Heart left ventricle (tissue), 16 donors: ENCODE data around the gene RPL3. TPM values are rescaled to one million over a fixed set of nuclear protein-coding genes. Genes with fewer than 3 reads are reported as not detected.
"Not testable (repeated sequence)": the region's sequence is repeated elsewhere in the genome, so short reads cannot be mapped to it uniquely, and the experiment has no call there.

Source experiments
- ATAC-seq, 4 donors: fragments of 200-7000 bp; cut with Tn5 transposase; one replicate each; pipeline ENCODE4 v1.9.1; 2020 to 2022; ENCODE audit warnings: moderate library complexity in 4 of 4, mild to moderate bottlenecking in 3 of 4, moderate number of reproducible peaks in 1 of 4
- DNase-seq, 5 donors: peaks; one replicate each; pipeline ENCODE4 v3.0.0-alpha.2; 2020
- H3K27ac ChIP-seq, 12 donors: fragments of 200-600 bp; sonication (generic) in 4 of 12; one replicate each; pipeline versions ENCODE4 v1.5.0 to v1.8.0; 2016 to 2022; ENCODE audit warnings: mild to moderate bottlenecking in 2 of 12
- H3K27me3 ChIP-seq, 9 donors: fragments of 200-600 bp; sonication (generic) in 2 of 9; one replicate each; pipeline versions ENCODE4 v1.5.1 to v1.8.0; 2016 to 2022; ENCODE audit warnings: mild to moderate bottlenecking in 3 of 9
- H3K36me3 ChIP-seq, 9 donors: fragments of 200-600 bp; sonication (generic) in 2 of 9; one replicate each; pipeline versions ENCODE4 v1.5.0 to v1.8.0; 2018 to 2022; ENCODE audit warnings: mild to moderate bottlenecking in 2 of 9
- H3K4me1 ChIP-seq, 12 donors: fragments of 200-600 bp; sonication (generic) in 4 of 12; one replicate each; pipeline versions ENCODE4 v1.5.0 to v1.8.0; 2016 to 2022; ENCODE audit warnings: mild to moderate bottlenecking in 3 of 12
- H3K4me3 ChIP-seq, 12 donors: fragments of 200-600 bp; sonication (generic) in 4 of 12; one replicate each; pipeline versions ENCODE4 v1.5.0 to v1.8.0; 2017 to 2022; ENCODE audit warnings: mild to moderate bottlenecking in 9 of 12, moderate library complexity in 4 of 12
- H3K9me3 ChIP-seq, 12 donors: fragments of 200-600 bp; sonication (generic) in 4 of 12; one replicate each; pipeline versions ENCODE4 v1.5.0 to v1.8.0; 2016 to 2022; ENCODE audit warnings: mild to moderate bottlenecking in 1 of 12
- CTCF ChIP-seq, 12 donors: fragments of 200-600 bp; sonication (generic) in 4 of 12; IDR thresholded peaks; one replicate each; pipeline versions ENCODE4 v1.5.0 to v1.8.0; 2018 to 2022; ENCODE audit warnings: antibody characterized with exemption in 12 of 12, mild to moderate bottlenecking in 5 of 12
- POLR2A ChIP-seq, 2 donors: fragments of 450-650 bp; IDR thresholded peaks; one replicate each; pipeline ENCODE4 v1.6.1; 2017; ENCODE audit warnings: antibody characterized with exemption in 2 of 2, mild to moderate bottlenecking in 2 of 2, moderate library complexity in 2 of 2
- WGBS, 4 donors: extraction: QIAGEN DNeasy Blood & Tissue Kit in 2 of 4; methylation state at CpG; one replicate each; pipeline versions ENCODE4 v1.1.5 to v1.1.7; 2013 to 2018; 5-methylcytosine and 5-hydroxymethylcytosine counted together
- intact Hi-C, 10 donors: fragments of 100-400 bp; cut with DNase I; formaldehyde crosslinking; loops; one replicate each; pipeline versions ENCODE4 v1.11.1 to v1.14.2; 2022
- polyA plus RNA-seq, 2 donors: library from polyadenylated mRNA; stranded (reverse); fragments of 200-250 nt; gene quantifications; one replicate each; pipeline ENCODE4 v1.2.3, GENCODE V29; 2013
- total RNA-seq, 9 donors: library from RNA; depleted of rRNA in 2 of 9; stranded (reverse); fragments of >200 nt in 2 of 9; fragmentation: NEBNext Ultra II Directional in 3 of 9; extraction: Animal tissue kit (Norgen Biotek cat#: 25700) in 3 of 9; gene quantifications; one replicate each; pipeline versions ENCODE4 v1.1.0 to v1.2.4, GENCODE V29; 2016 to 2023
- donor health status: ischemic (EF 13 %, LVEDD 7.1; RV severe dilation, severe dysfunction).
- donor health status: healthy with polysubstance abuse.
- donor health status: DM: no; HTN: yes; CAD: no.
- donor health status: DM: no; HTN: no; CAD: no.
- donor health status: ischemic (EF 25% LVEDD 6.9; RV normal size, moderate dysfunction).
- donor health status: ischemic (EF 25% LVEDD 5.7; RV mildly dilated, moderate dysfunction).
- donor health status: healthy.
- donor health status: DM: yes; HTN: yes; CAD: no.
- donor health status: ischemic (EF 35%, LVEDD 5.7; RV mildly dilated, moderate dysfunction).
- donor health status: nonischemic (EF 11% LVEDD 7.7; RV severe dilation, severe dysfunction).
- donor health status: DM: yes; HTN: yes; CAD: no.
- donor health status: PGD.
- donor health status: ischemic (EF 29% LVEDD 5.4; RV normal size, mild dysfunction).
- donor health status: nonischemic (EF 23%, LVEDD 6.1; RV moderate dilation, normal function).

RPL3 gene
- total and polyA plus RNA-seq, 11 donors = 237 to 1,765 (median 336) TPM

- DNase-seq (peak in 1 of 5 donors; percentile 28), ATAC-seq (no peak)
- Histone ChIP-seq H3K27ac (no peak overlapping the region), H3K4me3 (no peak overlapping the region), H3K36me3 (peaks cover 0 to 3% (median 0%) of the 10 kb centered on the region in 9 donors), H3K4me1 (peaks cover 0 to 16% (median 6%) of the 10 kb centered on the region in 12 donors), H3K9me3 (no peaks in the 10 kb centered on the region), H3K27me3 (no peaks in the 10 kb centered on the region)
- no peak for TF ChIP-seq POLR2A (IDR thresholded peaks at IDR 0.05)
- intact Hi-C loops = no loop called here
- WGBS, 4 donors = 81 to 85% (median 82%) methylated on average over 18 of the region's 18 CpGs
These were observed 40.8 kb upstream of the RPL3 start for GRCh38 chr22:39360242-39360641.

GRCh38 chr22:39359659-39360195 lies 40.3 kb upstream of the RPL3 start:
- peaks cover 0 to 15% (median 2%) of the 10 kb centered on the region in 12 donors for H3K4me1 ChIP-seq
- H3K9me3 ChIP-seq = no peaks in the 10 kb centered on the region
- DNase-seq = no peak
- intact Hi-C loops = no loop called here
- no peak for TF ChIP-seq CTCF (IDR thresholded peaks at IDR 0.05)
- no peak for TF ChIP-seq POLR2A (IDR thresholded peaks at IDR 0.05)
- 75 to 86% (median 79%) methylated on average over 9 of the region's 9 CpGs for WGBS, 4 donors
- no peak overlapping the region for H3K4me3 ChIP-seq
- H3K27ac ChIP-seq = no peak overlapping the region
- peaks cover 0 to 3% (median 0%) of the 10 kb centered on the region in 9 donors for H3K36me3 ChIP-seq
- no peak for ATAC-seq
- no peaks in the 10 kb centered on the region for H3K27me3 ChIP-seq

GRCh38 chr22:39358197-39358596 lies 38.8 kb upstream of the RPL3 start:
- H3K27ac ChIP-seq, H3K36me3 ChIP-seq, intact Hi-C loops, H3K9me3 ChIP-seq, ATAC-seq, H3K27me3 ChIP-seq, H3K4me3 ChIP-seq, H3K4me1 ChIP-seq: not testable (repeated sequence)
- DNase-seq = peak in 1 of 5 donors; percentile 7
- WGBS, 4 donors = 79 to 88% (median 83%) methylated on average over 13 to 14 of the region's 17 CpGs

- H3K4me1 ChIP-seq, H3K9me3 ChIP-seq, ATAC-seq, H3K36me3 ChIP-seq, H3K4me3 ChIP-seq, intact Hi-C loops, H3K27me3 ChIP-seq, H3K27ac ChIP-seq: not testable (repeated sequence)
- peak in 1 of 5 donors; percentile 14 for DNase-seq
- 93 to 96% (median 95%) methylated on average over 15 to 52 of the region's 53 CpGs for WGBS, 4 donors
These were observed 38.0 kb upstream of the RPL3 start for GRCh38 chr22:39357110-39358108.

GRCh38 chr22:39356464-39356863 lies 37.0 kb upstream of the RPL3 start:
- H3K4me3 ChIP-seq = no peak overlapping the region
- intact Hi-C loops = no loop called here
- no peak overlapping the region for H3K27ac ChIP-seq
- ATAC-seq (no peak), DNase-seq (no peak)
- WGBS, 4 donors = 77 to 88% (median 82%) methylated on average over 5 of the region's 5 CpGs
- no peak for TF ChIP-seq POLR2A (IDR thresholded peaks at IDR 0.05)
- no peaks in the 10 kb centered on the region for H3K9me3 ChIP-seq
- peaks cover 0 to 3% (median 0%) of the 10 kb centered on the region in 9 donors for H3K36me3 ChIP-seq
- peaks cover 0 to 2% (median 0%) of the 10 kb centered on the region in 12 donors for H3K4me1 ChIP-seq
- no peaks in the 10 kb centered on the region for H3K27me3 ChIP-seq

GRCh38 chr22:39355805-39356204 lies 36.4 kb upstream of the RPL3 start:
- H3K9me3 ChIP-seq, H3K27ac ChIP-seq, H3K36me3 ChIP-seq, H3K4me1 ChIP-seq, H3K27me3 ChIP-seq, H3K4me3 ChIP-seq, intact Hi-C loops, ATAC-seq: not testable (repeated sequence)
- 92 to 96% (median 94%) methylated on average over 13 to 14 of the region's 14 CpGs for WGBS, 4 donors
- peak in 1 of 5 donors; percentile 14 for DNase-seq
